Endothelial cell of umbilical vein (primary cell): ENCODE results near the gene SIPA1L3. TPM values are rescaled to one million over a fixed set of nuclear protein-coding genes. Genes with fewer than 3 reads are reported as not detected.

Source experiments
- BruUV-seq: library from RNA; stranded (reverse); fragments of 400-500 nt; replicated peaks from 2 replicates; lab custom pipeline; 2021; lab: Mats Ljungman, UMichigan
- CTCF ChIA-PET: fragments of 300-600, 350-600 bp; sonication (Branson Sonifier 250); formaldehyde crosslinking; loops from one replicate; lab custom pipeline; 2021; ENCODE audit warnings: antibody characterized with exemption, inconsistent platforms; lab: Charles Lee
- POLR2A ChIA-PET: fragments of 300-600, 350-600 bp; sonication (Branson Sonifier 250); formaldehyde crosslinking; loops from one replicate; lab custom pipeline; 2021; ENCODE audit warnings: antibody characterized with exemption, inconsistent platforms; lab: Charles Lee
- DNase-seq: peaks from one replicate; pipeline ENCODE4 v3.0.0-alpha.2; 2011; ENCODE audit warnings: low read depth, low spot score
- FAIRE-seq: peaks from 2 replicates; lab custom pipeline; 2011; peaks lifted over from hg19 to GRCh38; lab: Jason Lieb, UNC
- H2AFZ ChIP-seq: 2 replicates; pipeline ENCODE4 v1.6.0; 2012; ENCODE audit warnings: low read depth, low read length, control low read depth, inconsistent platforms
- H3K27ac ChIP-seq: 2 replicates; pipeline ENCODE4 v1.5.1; 2011; ENCODE audit warnings: low read depth, mild to moderate bottlenecking, control low read depth, low read length, moderate library complexity; ENCODE audit not compliant: insufficient read depth
- H3K27me3 ChIP-seq, 2 experiments: 2 replicates each; pipeline versions ENCODE4 v1.6.0 to v1.6.1; 2011; ENCODE audit warnings: low read length in 2 of 2, mixed read lengths in 1 of 2; ENCODE audit not compliant: control insufficient read depth in 2 of 2, insufficient read depth in 2 of 2
- H3K36me3 ChIP-seq, 2 experiments: 2 replicates in 1 of 2; 3 replicates in 1 of 2; pipeline ENCODE4 v1.5.1; 2011; ENCODE audit warnings: low read length in 2 of 2, mild to moderate bottlenecking in 1 of 2, moderate library complexity in 1 of 2; ENCODE audit not compliant: control insufficient read depth in 2 of 2, insufficient read depth in 2 of 2; ENCODE audit errors: extremely low read depth in 1 of 2
- H3K4me1 ChIP-seq: 3 replicates; pipeline ENCODE4 v1.5.1; 2011; ENCODE audit warnings: mild to moderate bottlenecking, low read length; ENCODE audit not compliant: control insufficient read depth, insufficient read depth; ENCODE audit errors: extremely low read depth
- H3K4me2 ChIP-seq: 2 replicates; pipeline ENCODE4 v1.6.1; 2011; ENCODE audit warnings: low read length, control low read depth, mixed read lengths; ENCODE audit not compliant: insufficient read depth
- H3K4me3 ChIP-seq, 3 experiments: fragments of 200-600 bp in 1 of 3; sonication (generic), shearing (Covaris generic) in 1 of 3; replicated peaks in 1 of 3; 2 replicates each; pipeline ENCODE4 v1.5.1; 2011 to 2016; ENCODE audit warnings: control low read depth in 3 of 3, low read length in 3 of 3, mild to moderate bottlenecking in 2 of 3, inconsistent platforms in 1 of 3, low read depth in 1 of 3, moderate library complexity in 1 of 3; ENCODE audit not compliant: insufficient read depth in 1 of 3
- H3K79me2 ChIP-seq: 2 replicates; pipeline ENCODE4 v1.6.0; 2012; ENCODE audit warnings: low read length, inconsistent platforms; ENCODE audit not compliant: control insufficient read depth, insufficient read depth
- H3K9ac ChIP-seq: replicated peaks from 2 replicates; pipeline ENCODE3; 2011; ENCODE audit warnings: low read length, control low read depth; ENCODE audit not compliant: insufficient read depth; ENCODE audit errors: extremely low read depth
- H3K9me1 ChIP-seq: replicated peaks from 3 replicates; pipeline ENCODE4 v1.6.0; 2011; ENCODE audit warnings: mild to moderate bottlenecking, low read length; ENCODE audit not compliant: control insufficient read depth, insufficient read depth; ENCODE audit errors: extremely low read depth
- H3K9me3 ChIP-seq: replicated peaks from 2 replicates; pipeline ENCODE4 v1.5.1; 2012; ENCODE audit warnings: low read length, inconsistent platforms; ENCODE audit not compliant: control insufficient read depth, insufficient read depth
- H4K20me1 ChIP-seq: replicated peaks from 2 replicates; pipeline ENCODE3; 2011; ENCODE audit warnings: mild to moderate bottlenecking, low read length; ENCODE audit not compliant: control insufficient read depth, insufficient read depth; ENCODE audit errors: extremely low read depth
- EZH2 ChIP-seq: IDR thresholded peaks from 2 replicates; pipeline ENCODE4 v1.6.1; 2012; ENCODE audit warnings: borderline replicate concordance, low read depth, mild to moderate bottlenecking, moderate library complexity, low read length, inconsistent platforms; ENCODE audit not compliant: severe bottlenecking
- FOS ChIP-seq: IDR thresholded peaks from 2 replicates; pipeline ENCODE4 v1.6.1; 2011; ENCODE audit warnings: mild to moderate bottlenecking, low read length, moderate library complexity, borderline replicate concordance; ENCODE audit not compliant: insufficient read depth
- GATA2 ChIP-seq: IDR thresholded peaks from 2 replicates; pipeline ENCODE4 v1.7.0; 2011; ENCODE audit warnings: low read depth, mild to moderate bottlenecking, moderate library complexity, mixed read lengths, low read length; ENCODE audit not compliant: insufficient read length, insufficient read depth
- JUN ChIP-seq: IDR thresholded peaks from 2 replicates; pipeline ENCODE4 v1.6.1; 2011; ENCODE audit warnings: borderline replicate concordance, low read depth; ENCODE audit not compliant: insufficient read length, insufficient read depth
- MYC ChIP-seq: IDR thresholded peaks from one replicate; pipeline ENCODE4 v1.6.1; 2011; ENCODE audit warnings: mild to moderate bottlenecking, low read depth, low read length
- POLR2A ChIP-seq: IDR thresholded peaks from 2 replicates; pipeline ENCODE4 v1.6.1; 2012; ENCODE audit warnings: low read depth, mild to moderate bottlenecking, control low read depth, low read length
- POLR2AphosphoS5 ChIP-seq: IDR thresholded peaks from 2 replicates; pipeline ENCODE4 v1.6.1; 2012; ENCODE audit warnings: low read depth, mild to moderate bottlenecking, control low read depth, low read length, moderate library complexity; ENCODE audit not compliant: insufficient read depth
- dilution Hi-C: fragments of 300-500 bp; cut with MboI; formaldehyde crosslinking; loops from one replicate; pipeline ENCODE4 v1.15.0; 2019; ENCODE audit warnings: low sequenced_read_pairs; ENCODE audit not compliant: extremely low pct_ligation_motif_present
- intact Hi-C: fragments of 100-400 bp; cut with micrococcal nuclease; formaldehyde crosslinking; loops from one replicate; pipeline ENCODE4 v1.10.0; 2022
- polyA plus RNA-seq, 4 experiments: library from polyadenylated mRNA; depleted of rRNA in 3 of 4; stranded (reverse) in 3 of 4; unstranded in 1 of 4; fragments of >200 nt; gene quantifications; 2 replicates each; pipeline versions ENCODE4 v1.2.1 to v1.2.3, GENCODE V29; 2011 to 2012; ENCODE audit warnings: missing spikeins in 1 of 4
- total RNA-seq: library from RNA; stranded (reverse); gene quantifications from 2 replicates; pipeline ENCODE4 v1.2.3, GENCODE V29; 2021
- TF ChIP-seq, protein P1 (sequence below): IDR thresholded peaks from 2 replicates; pipeline ENCODE4 v1.6.1; 2011; ENCODE audit not compliant: insufficient read depth, insufficient read length
- TF ChIP-seq, protein P2 (sequence below), 2 donors: IDR thresholded peaks; 1 replicate in 1 of 2; 2 replicates in 1 of 2; pipeline ENCODE4 v1.5.1; 2011; ENCODE audit warnings: low read length in 2 of 2, mild to moderate bottlenecking in 2 of 2, moderate library complexity in 2 of 2, control low read depth in 1 of 2, inconsistent platforms in 1 of 2, low read depth in 1 of 2; ENCODE audit not compliant: insufficient read depth in 1 of 2; ENCODE audit errors: extremely low read depth in 1 of 2

The SIPA1L3 gene
- total and polyA plus RNA-seq, 2 donors (not counting 3 experiments of a cell fraction or from before 2014, with no cell fraction given): 14.2 to 47.2 TPM

DNA sequence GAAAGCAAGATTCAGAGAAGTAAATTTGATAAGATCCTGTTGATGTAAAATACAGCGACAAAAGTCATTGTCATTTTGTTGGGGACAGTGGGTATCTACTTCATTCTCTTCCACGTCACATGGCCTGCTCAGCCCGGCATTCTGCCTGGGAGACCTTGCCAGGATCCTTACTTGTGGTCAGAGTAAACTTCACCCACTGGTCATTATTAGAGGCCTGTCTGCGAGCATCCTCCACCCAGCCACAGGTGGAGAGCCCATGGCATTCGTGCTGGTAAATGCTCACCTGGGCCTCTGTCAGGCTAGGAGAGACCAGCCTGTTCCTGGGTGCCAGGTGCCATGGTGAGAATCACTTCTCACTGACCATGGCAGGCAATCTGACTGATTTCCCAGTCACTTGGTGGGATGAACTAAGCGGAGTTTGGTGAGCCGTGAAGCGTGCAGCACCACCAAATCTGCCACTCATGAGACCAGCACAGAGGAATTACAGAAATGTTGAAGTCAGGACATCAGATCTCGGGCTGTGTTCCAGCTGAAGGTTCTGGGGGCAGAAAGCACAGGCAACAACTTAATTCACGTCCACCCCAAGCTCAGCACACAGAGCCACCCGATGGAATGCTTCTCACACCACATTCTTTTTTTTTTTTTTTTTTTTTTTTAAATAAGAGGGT is 107.0 kb downstream of the SIPA1L3 start:
- TF ChIP-seq FOS: no peak
- TF ChIP-seq, protein P1, sequence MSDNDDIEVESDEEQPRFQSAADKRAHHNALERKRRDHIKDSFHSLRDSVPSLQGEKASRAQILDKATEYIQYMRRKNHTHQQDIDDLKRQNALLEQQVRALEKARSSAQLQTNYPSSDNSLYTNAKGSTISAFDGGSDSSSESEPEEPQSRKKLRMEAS: no peak
- no peak for TF ChIP-seq MYC
- TF ChIP-seq JUN: no peak
- TF ChIP-seq GATA2: no peak
- TF ChIP-seq POLR2A: no peak
- no peak for TF ChIP-seq EZH2
- TF ChIP-seq, protein P2, sequence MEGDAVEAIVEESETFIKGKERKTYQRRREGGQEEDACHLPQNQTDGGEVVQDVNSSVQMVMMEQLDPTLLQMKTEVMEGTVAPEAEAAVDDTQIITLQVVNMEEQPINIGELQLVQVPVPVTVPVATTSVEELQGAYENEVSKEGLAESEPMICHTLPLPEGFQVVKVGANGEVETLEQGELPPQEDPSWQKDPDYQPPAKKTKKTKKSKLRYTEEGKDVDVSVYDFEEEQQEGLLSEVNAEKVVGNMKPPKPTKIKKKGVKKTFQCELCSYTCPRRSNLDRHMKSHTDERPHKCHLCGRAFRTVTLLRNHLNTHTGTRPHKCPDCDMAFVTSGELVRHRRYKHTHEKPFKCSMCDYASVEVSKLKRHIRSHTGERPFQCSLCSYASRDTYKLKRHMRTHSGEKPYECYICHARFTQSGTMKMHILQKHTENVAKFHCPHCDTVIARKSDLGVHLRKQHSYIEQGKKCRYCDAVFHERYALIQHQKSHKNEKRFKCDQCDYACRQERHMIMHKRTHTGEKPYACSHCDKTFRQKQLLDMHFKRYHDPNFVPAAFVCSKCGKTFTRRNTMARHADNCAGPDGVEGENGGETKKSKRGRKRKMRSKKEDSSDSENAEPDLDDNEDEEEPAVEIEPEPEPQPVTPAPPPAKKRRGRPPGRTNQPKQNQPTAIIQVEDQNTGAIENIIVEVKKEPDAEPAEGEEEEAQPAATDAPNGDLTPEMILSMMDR (IDR thresholded peaks at IDR 0.05; ENCODE audit: extremely low read depth in 1 of 2, insufficient read depth in 1 of 2, low read depth in 1 of 2, low read length in 2 of 2): no peak
- TF ChIP-seq POLR2AphosphoS5: no peak
- CTCF ChIA-PET: interaction anchor here (0.7 kb wide), 1 partner anchor 10 kb away, joined by 3 read pairs; no protein-coding TSS in a partner anchor

More for the DNA sequence above, 107.0 kb downstream of the SIPA1L3 start:
- Histone ChIP-seq H4K20me1 (no peaks in the 10 kb centered on the region), H3K27ac (no peak overlapping the region), H3K36me3 (no peaks in the 10 kb centered on the region), H3K27me3 (no peaks in the 10 kb centered on the region), H3K9me3 (no peaks in the 10 kb centered on the region), H3K9me1 (no peaks in the 10 kb centered on the region), H3K9ac (no peak overlapping the region), H3K4me3 (no peak overlapping the region), H3K79me2 (peaks cover 8% of the 10 kb centered on the region), H3K4me2 (no peak overlapping the region), H3K4me1 (peaks cover 4% of the 10 kb centered on the region), H2AFZ (no peak overlapping the region)
- FAIRE-seq (no peak), DNase-seq (no peak)
- intact Hi-C loops (no loop called here), dilution Hi-C loops (no loop called here)
- no TSS peak for BruUV-seq
- POLR2A ChIA-PET: interaction anchor here (0.7 kb wide), 1 partner anchor 71 kb away, joined by 7 read pairs; no protein-coding TSS in a partner anchor
